Kidney (tissue), 14 donors: ENCODE measurements around the gene THRB. TPM values are rescaled to one million over a fixed set of nuclear protein-coding genes. Genes with fewer than 3 reads are reported as not detected.

ENCODE experiments used
- DNase-seq, 5 donors: peaks; one replicate each; pipeline ENCODE4 v3.0.0-alpha.2; 2013 to 2020
- FAIRE-seq: peaks from 2 replicates; lab custom pipeline; 2012; peaks lifted over from hg19 to GRCh38; lab: Jason Lieb, UNC
- H3K27ac ChIP-seq, 2 donors: one replicate each; pipeline ENCODE4 v1.7.0; 2013; ENCODE audit warnings: low read depth in 2 of 2, low read length in 2 of 2, inconsistent platforms in 1 of 2
- H3K27me3 ChIP-seq: one replicate; pipeline ENCODE4 v1.7.1; 2013; ENCODE audit warnings: low read length, inconsistent platforms; ENCODE audit not compliant: control insufficient read depth, insufficient read depth
- H3K36me3 ChIP-seq, 3 donors: one replicate each; pipeline versions ENCODE4 v1.7.0 to v1.7.1; 2013; ENCODE audit warnings: low read length in 3 of 3, control low read depth in 1 of 3, inconsistent platforms in 1 of 3; ENCODE audit not compliant: insufficient read depth in 3 of 3, control insufficient read depth in 2 of 3
- H3K4me1 ChIP-seq, 3 donors: one replicate each; pipeline versions ENCODE4 v1.7.0 to v1.7.1; 2013; ENCODE audit warnings: low read length in 3 of 3, inconsistent platforms in 1 of 3, low read depth in 1 of 3; ENCODE audit not compliant: control insufficient read depth in 2 of 3, insufficient read depth in 2 of 3
- H3K4me3 ChIP-seq, 3 donors: one replicate each; pipeline versions ENCODE4 v1.7.0 to v1.8.1; 2013; ENCODE audit warnings: low read length in 3 of 3, control low read depth in 1 of 3, inconsistent platforms in 1 of 3
- H3K9ac ChIP-seq, 3 donors: one replicate each; pipeline versions ENCODE4 v1.7.0 to v1.7.1; 2013; ENCODE audit warnings: low read length in 3 of 3, control low read depth in 1 of 3, inconsistent platforms in 1 of 3
- H3K9me3 ChIP-seq, 3 donors: one replicate each; pipeline versions ENCODE4 v1.7.0 to v1.7.1; 2013; ENCODE audit warnings: low read length in 3 of 3, control low read depth in 1 of 3, inconsistent platforms in 1 of 3; ENCODE audit not compliant: control insufficient read depth in 2 of 3, insufficient read depth in 1 of 3
- intact Hi-C: fragments of 100-400 bp; cut with DNase I; formaldehyde crosslinking; loops from one replicate; pipeline ENCODE4 v1.11.1; 2022
- polyA plus RNA-seq: library from polyadenylated mRNA; stranded (reverse); fragments of 350-450 nt; fragmentation: Illumina TruSeq; extraction: RNeasy Lipid Tissue Mini Kit (QIAGEN cat#74804); gene quantifications from one replicate; pipeline ENCODE4 v1.2.3, GENCODE V29; 2014; ENCODE audit warnings: low read depth, low replicate concordance; ENCODE audit not compliant: insufficient read depth
- total RNA-seq: library from RNA; stranded (reverse); fragmentation: NEBNext Ultra II Directional; extraction: Animal tissue kit (Norgen Biotek cat#: 25700); gene quantifications from one replicate; pipeline ENCODE4 v1.2.1, GENCODE V29; 2021
- TF ChIP-seq, protein P1 (sequence below): IDR thresholded peaks from 3 replicates; pipeline ENCODE4 v1.5.1; 2012; ENCODE audit warnings: mild to moderate bottlenecking, moderate library complexity, borderline replicate concordance; ENCODE audit not compliant: insufficient read depth; ENCODE audit errors: extremely low read depth
- donor health status: control.
- donor health status: control.
- donor health status: control.
- donor health status: control.
- donor health status: control.
- donor health status: DM: yes; HTN: yes; CAD: no.
- donor health status: Normal renal cell carcinoma (clear cell type).

Gene THRB
- total and polyA plus RNA-seq, 2 donors from 2014 or later, result 4.5 to 17.2 TPM

DNA sequence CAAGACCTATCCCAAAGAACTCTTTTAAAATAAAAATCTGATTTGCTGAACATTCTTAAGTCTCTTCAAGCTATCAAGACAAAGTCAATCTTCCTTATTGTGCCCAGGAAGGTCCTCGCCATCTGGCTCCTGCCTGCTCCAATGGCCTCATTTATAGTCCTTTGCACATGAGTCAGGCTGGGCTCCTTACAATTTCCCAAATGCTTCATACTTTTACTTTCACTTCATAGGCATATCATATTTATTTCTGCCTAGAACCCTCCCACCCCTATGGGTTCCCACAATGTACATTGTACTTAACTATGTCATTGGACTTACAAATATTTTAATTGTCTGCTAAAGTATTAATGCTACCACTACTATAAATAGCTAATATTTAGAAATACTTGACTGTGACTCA, 9.1 kb downstream of the THRB start:
- H3K27ac ChIP-seq, result no peak overlapping the region
- intact Hi-C loops, result no loop called here
- H3K36me3 ChIP-seq, result no peaks in the 10 kb centered on the region
- FAIRE-seq, result no peak
- H3K9me3 ChIP-seq, result no peaks in the 10 kb centered on the region
- no peak for DNase-seq
- no peak overlapping the region for H3K4me3 ChIP-seq
- TF ChIP-seq, protein P1, sequence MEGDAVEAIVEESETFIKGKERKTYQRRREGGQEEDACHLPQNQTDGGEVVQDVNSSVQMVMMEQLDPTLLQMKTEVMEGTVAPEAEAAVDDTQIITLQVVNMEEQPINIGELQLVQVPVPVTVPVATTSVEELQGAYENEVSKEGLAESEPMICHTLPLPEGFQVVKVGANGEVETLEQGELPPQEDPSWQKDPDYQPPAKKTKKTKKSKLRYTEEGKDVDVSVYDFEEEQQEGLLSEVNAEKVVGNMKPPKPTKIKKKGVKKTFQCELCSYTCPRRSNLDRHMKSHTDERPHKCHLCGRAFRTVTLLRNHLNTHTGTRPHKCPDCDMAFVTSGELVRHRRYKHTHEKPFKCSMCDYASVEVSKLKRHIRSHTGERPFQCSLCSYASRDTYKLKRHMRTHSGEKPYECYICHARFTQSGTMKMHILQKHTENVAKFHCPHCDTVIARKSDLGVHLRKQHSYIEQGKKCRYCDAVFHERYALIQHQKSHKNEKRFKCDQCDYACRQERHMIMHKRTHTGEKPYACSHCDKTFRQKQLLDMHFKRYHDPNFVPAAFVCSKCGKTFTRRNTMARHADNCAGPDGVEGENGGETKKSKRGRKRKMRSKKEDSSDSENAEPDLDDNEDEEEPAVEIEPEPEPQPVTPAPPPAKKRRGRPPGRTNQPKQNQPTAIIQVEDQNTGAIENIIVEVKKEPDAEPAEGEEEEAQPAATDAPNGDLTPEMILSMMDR, result no peak
- no peak overlapping the region for H3K9ac ChIP-seq
- H3K4me1 ChIP-seq, result no peaks in the 10 kb centered on the region
- no peaks in the 10 kb centered on the region for H3K27me3 ChIP-seq

GRCh38 chr3:24483873-24484272, 10.8 kb downstream of the THRB start:
- H3K4me1 ChIP-seq, result no peaks in the 10 kb centered on the region
- H3K4me3 ChIP-seq, result no peak overlapping the region
- intact Hi-C loops, result no loop called here
- no peak overlapping the region for H3K27ac ChIP-seq
- no peaks in the 10 kb centered on the region for H3K36me3 ChIP-seq
- H3K9me3 ChIP-seq, result no peaks in the 10 kb centered on the region
- H3K27me3 ChIP-seq, result no peaks in the 10 kb centered on the region
- H3K9ac ChIP-seq, result no peak overlapping the region
- TF ChIP-seq, protein P1, result no peak
- FAIRE-seq (no peak), DNase-seq (no peak)

DNA sequence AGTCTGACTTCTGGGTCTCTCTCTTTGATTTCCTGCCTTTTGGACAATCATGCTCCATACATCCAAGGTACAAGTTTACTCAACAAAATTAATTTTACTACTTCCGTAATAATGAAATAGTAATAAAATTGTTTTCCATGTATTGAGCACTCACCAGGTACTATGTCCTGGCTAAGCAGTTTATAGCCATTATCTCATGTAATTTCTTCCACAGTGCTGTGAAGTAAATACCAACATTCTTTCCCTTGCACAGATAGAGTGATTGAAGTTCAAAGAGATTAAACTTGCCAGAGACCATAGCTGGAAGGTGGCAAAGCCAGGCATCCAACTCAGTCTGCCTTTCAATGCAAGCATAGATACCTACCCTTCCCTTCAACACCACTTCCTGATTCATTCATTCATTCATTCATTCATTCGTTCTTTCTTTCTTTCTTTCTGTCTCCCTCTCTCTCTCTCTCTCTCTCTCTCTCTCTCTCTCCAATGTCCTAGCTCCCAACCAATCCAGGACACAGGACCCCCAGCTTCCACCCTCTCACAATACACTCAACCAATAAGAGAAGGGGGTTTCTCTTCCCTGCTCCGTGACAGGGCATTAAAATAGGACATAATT, 12.4 kb downstream of the THRB start:
- H3K4me3 ChIP-seq, result no peak overlapping the region
- intact Hi-C loops, result no loop called here
- H3K36me3 ChIP-seq, result no peaks in the 10 kb centered on the region
- H3K9me3 ChIP-seq, result no peaks in the 10 kb centered on the region
- H3K4me1 ChIP-seq, result no peaks in the 10 kb centered on the region
- H3K9ac ChIP-seq, result no peak overlapping the region
- no peak overlapping the region for H3K27ac ChIP-seq
- H3K27me3 ChIP-seq, result no peaks in the 10 kb centered on the region
- no peak for FAIRE-seq
- DNase-seq, result no peak
- TF ChIP-seq, protein P1, result no peak

GRCh38 chr3:24481193-24481592, 13.5 kb downstream of the THRB start:
- Histone ChIP-seq H3K4me3 (no peak overlapping the region), H3K27ac (no peak overlapping the region), H3K9ac (no peak overlapping the region), H3K9me3 (no peaks in the 10 kb centered on the region), H3K27me3 (no peaks in the 10 kb centered on the region), H3K36me3 (no peaks in the 10 kb centered on the region), H3K4me1 (no peaks in the 10 kb centered on the region)
- TF ChIP-seq, protein P1, result no peak
- FAIRE-seq (no peak), DNase-seq (no peak)
- intact Hi-C loops, result no loop called here
